Measurements from ENCODE around the gene THTPA.

Gene THTPA

GRCh38 chr14:23555882-23556699 lies at the start of gene THTPA:
Gene THTPA (plus strand): TSS chr14:23556271. CDS start chr14:23556758, 487 bp downstream.
- FAIRE-seq (peak; percentile 84), DNase-seq (ENCODE audit: extremely low spot score, insufficient read length, low read depth) (peak; percentile 83)

- FAIRE-seq, result no peak
- DNase-seq (ENCODE audit: extremely low spot score, insufficient read length, low read depth), result no peak
Observed at GRCh38 chr14:23512156-23512555, 43.9 kb upstream of the THTPA start.

- DNase-seq (ENCODE audit: extremely low spot score, insufficient read length, low read depth) (no peak), FAIRE-seq (no peak)
Observed at GRCh38 chr14:23513005-23513817, 42.9 kb upstream of the THTPA start.

- FAIRE-seq (no peak), DNase-seq (ENCODE audit: extremely low spot score, insufficient read length, low read depth) (no peak)
Observed at GRCh38 chr14:23513818-23514643, 42.0 kb upstream of the THTPA start.

GRCh38 chr14:23514644-23514957 lies 41.5 kb upstream of the THTPA start:
- FAIRE-seq, result no peak
- DNase-seq (ENCODE audit: extremely low spot score, insufficient read length, low read depth), result no peak

- FAIRE-seq, result no peak
Observed at GRCh38 chr14:23517650-23518326, 38.3 kb upstream of the THTPA start.

GRCh38 chr14:23518709-23519108 lies 37.4 kb upstream of the THTPA start:
- FAIRE-seq (no peak), DNase-seq (ENCODE audit: extremely low spot score, insufficient read length, low read depth) (no peak)

More at GRCh38 chr14:23517650-23518326, 38.3 kb upstream of the THTPA start:
- no peak for DNase-seq (ENCODE audit: extremely low spot score, insufficient read length, low read depth)

GRCh38 chr14:23520899-23521533 lies 35.1 kb upstream of the THTPA start:
- DNase-seq (ENCODE audit: extremely low spot score, insufficient read length, low read depth) (no peak), FAIRE-seq (no peak)

- no peak for DNase-seq (ENCODE audit: extremely low spot score, insufficient read length, low read depth)
- FAIRE-seq, result no peak
Observed at GRCh38 chr14:23521785-23522640, 34.1 kb upstream of the THTPA start.

GRCh38 chr14:23522643-23523198 lies 33.4 kb upstream of the THTPA start:
- DNase-seq (ENCODE audit: extremely low spot score, insufficient read length, low read depth), result no peak
- FAIRE-seq, result no peak

GRCh38 chr14:23523229-23524016 lies 32.6 kb upstream of the THTPA start:
- DNase-seq (ENCODE audit: extremely low spot score, insufficient read length, low read depth), result no peak
- no peak for FAIRE-seq

- FAIRE-seq, result no peak
Observed at GRCh38 chr14:23524954-23525353, 31.1 kb upstream of the THTPA start.

GRCh38 chr14:23525611-23526010 lies 30.5 kb upstream of the THTPA start:
- FAIRE-seq, result no peak
- no peak for DNase-seq (ENCODE audit: extremely low spot score, insufficient read length, low read depth)

More at GRCh38 chr14:23524954-23525353, 31.1 kb upstream of the THTPA start:
- no peak for DNase-seq (ENCODE audit: extremely low spot score, insufficient read length, low read depth)

- FAIRE-seq (no peak), DNase-seq (ENCODE audit: extremely low spot score, insufficient read length, low read depth) (no peak)
Observed at GRCh38 chr14:23528555-23528954, 27.5 kb upstream of the THTPA start.

- no peak for FAIRE-seq
Observed at GRCh38 chr14:23529016-23529415, 27.1 kb upstream of the THTPA start.

GRCh38 chr14:23530375-23531055 lies 25.6 kb upstream of the THTPA start:
- no peak for FAIRE-seq
- DNase-seq (ENCODE audit: extremely low spot score, insufficient read length, low read depth), result no peak

More at GRCh38 chr14:23529016-23529415, 27.1 kb upstream of the THTPA start:
- DNase-seq (ENCODE audit: extremely low spot score, insufficient read length, low read depth), result no peak

- no peak for FAIRE-seq
Observed at GRCh38 chr14:23531391-23531790, 24.7 kb upstream of the THTPA start.

More at GRCh38 chr14:23531391-23531790, 24.7 kb upstream of the THTPA start:
- no peak for DNase-seq (ENCODE audit: extremely low spot score, insufficient read length, low read depth)
